Sigmoid colon (tissue), 3 donors: ENCODE data around the gene KIAA0930.

Source experiments
- POLR2A ChIP-seq, 2 donors: fragments of 450-650 bp; IDR thresholded peaks; one replicate each; pipeline ENCODE4 v1.6.1; 2016; ENCODE audit warnings: antibody characterized with exemption in 2 of 2, mild to moderate bottlenecking in 2 of 2, moderate library complexity in 2 of 2
- TF ChIP-seq, protein P1 (sequence below), 4 experiments: fragments of 450-650 bp in 3 of 4; fragments of 200-600 bp in 1 of 4; IDR thresholded peaks; one replicate each; pipeline ENCODE4 v1.5.1; 2016 to 2019; ENCODE audit warnings: antibody characterized with exemption in 4 of 4, mild to moderate bottlenecking in 3 of 4, moderate library complexity in 2 of 4

DNA sequence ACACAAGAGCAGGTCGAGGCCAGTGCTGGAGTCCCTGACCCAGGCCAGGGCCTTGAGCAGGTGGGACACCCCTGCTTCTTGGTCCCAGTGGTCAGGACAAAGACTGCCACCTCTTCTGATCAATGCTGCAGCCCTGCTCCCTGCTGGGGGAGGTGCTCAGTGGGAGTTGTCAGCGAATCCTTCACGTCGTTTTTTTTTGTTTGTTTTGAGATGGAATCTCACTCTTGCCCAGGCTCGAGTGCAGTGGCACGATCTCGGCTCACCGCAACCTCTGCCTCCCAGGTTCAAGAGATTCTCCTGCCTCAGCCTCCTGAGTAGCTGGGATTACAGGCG, 42.3 kb downstream of the KIAA0930 start:
- no peak for TF ChIP-seq POLR2A (IDR thresholded peaks at IDR 0.05)
- TF ChIP-seq, protein P1, sequence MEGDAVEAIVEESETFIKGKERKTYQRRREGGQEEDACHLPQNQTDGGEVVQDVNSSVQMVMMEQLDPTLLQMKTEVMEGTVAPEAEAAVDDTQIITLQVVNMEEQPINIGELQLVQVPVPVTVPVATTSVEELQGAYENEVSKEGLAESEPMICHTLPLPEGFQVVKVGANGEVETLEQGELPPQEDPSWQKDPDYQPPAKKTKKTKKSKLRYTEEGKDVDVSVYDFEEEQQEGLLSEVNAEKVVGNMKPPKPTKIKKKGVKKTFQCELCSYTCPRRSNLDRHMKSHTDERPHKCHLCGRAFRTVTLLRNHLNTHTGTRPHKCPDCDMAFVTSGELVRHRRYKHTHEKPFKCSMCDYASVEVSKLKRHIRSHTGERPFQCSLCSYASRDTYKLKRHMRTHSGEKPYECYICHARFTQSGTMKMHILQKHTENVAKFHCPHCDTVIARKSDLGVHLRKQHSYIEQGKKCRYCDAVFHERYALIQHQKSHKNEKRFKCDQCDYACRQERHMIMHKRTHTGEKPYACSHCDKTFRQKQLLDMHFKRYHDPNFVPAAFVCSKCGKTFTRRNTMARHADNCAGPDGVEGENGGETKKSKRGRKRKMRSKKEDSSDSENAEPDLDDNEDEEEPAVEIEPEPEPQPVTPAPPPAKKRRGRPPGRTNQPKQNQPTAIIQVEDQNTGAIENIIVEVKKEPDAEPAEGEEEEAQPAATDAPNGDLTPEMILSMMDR (IDR thresholded peaks at IDR 0.05) = no peak
